ENCODE data around the gene IQSEC3.

The IQSEC3 gene

GRCh38 chr12:140162-140561, 73.6 kb downstream of the IQSEC3 start:
- no peak for DNase-seq

GRCh38 chr12:143964-144649, 77.5 kb downstream of the IQSEC3 start:
- peak; percentile 31 to 92 (median 50) for DNase-seq

DNA sequence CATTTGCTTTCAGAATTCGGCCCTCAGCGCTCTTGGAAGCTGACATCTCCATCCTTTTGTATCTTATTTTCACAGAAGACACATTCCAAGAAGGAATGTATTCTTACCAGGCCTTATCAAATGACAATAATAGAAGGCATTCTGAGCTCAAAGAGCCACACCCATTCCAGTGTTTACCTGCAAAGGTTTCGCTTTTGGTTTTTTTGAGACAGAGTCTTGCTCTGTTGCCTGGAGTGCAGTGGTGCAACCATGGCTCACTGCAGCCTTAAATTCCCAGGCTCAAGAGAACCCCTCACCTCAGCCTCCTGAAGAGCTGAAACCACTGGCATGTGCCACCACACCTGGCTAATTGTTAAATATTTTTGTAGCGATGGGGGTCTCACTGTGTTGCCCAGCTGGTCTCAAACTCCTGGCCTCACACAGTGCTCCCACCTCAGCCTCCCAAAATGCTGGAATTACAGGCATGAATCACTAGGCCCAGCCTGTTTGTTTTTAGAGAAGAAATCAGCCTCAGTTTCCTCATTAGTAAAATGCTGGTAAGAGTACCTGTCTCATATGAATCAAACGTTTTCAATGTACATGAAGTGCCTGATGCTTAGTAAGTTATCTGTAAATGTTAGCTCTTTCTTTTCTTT, 78.2 kb downstream of the IQSEC3 start:
- DNase-seq: peak in 1 of 3 experiments; percentile 72

DNA sequence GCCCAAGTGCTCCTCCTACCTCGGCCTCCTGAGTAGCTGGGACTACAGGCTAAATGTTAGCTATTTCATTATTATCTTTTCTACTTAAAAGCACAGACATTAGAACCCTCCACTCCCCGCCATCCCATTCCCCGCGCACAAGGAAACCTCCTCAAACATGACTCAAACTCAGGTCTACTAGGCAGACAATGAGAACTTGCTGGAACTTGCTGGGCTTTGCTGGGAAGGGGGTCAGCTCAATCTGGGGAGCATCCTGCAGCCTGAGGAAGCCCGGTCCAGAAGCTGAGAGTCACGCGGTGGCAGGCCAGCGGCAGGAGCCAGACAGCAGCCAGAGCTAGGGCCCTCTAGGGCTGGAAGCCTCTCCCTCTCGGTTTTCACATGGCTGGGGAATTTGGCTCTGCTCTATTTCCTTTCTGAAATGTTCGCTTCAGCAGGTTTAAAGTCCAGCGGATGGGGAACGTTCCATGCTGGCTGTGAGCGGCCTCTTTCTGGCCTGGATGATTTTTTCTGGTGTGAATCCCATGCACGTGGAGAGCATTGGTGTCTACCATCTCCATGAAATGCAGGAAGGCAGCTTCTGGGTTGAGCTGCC, 78.9 kb downstream of the IQSEC3 start:
- DNase-seq: no peak

DNA sequence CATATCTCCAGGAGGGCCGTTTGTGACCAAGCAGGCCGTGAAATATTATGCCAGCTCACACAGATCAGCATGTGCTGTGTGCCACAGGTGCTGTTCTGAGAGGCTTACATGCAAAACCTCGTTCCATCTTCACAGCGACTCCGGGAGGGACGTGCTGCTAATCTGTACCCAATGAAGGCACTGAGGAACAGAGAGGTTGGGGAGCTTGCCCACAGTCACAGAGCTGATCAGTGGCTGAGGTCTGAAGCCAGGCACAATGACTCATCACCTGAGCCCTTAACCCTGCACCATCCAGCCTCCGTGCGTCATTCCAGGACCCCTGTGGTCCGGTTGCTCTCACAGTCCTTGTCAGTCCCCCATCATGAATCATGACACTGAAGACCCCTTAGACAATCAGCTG, 80.7 kb downstream of the IQSEC3 start:
- no peak for DNase-seq

- DNase-seq: no peak
Measured at GRCh38 chr12:148676-149416, 82.3 kb downstream of the IQSEC3 start.

DNA sequence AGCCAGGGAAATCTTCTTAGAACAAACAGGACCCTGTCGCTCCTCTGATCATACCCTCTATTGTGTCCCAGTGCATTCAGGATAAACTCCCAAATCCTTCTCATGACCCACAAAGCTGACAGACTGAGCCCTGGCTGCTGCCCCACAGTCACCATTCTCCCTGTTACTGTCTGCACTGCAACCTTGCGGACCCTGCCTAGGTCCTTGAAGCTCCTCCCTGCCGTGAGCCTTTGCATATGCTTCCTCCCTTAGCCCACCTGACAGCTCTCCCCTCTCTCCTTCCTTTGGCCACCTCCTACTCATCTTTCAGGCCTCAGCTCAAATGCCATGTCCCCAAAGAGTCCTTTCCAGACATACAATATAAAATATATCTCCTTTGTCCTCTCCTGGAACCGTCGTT, 85.0 kb downstream of the IQSEC3 start:
- DNase-seq: no peak

DNA sequence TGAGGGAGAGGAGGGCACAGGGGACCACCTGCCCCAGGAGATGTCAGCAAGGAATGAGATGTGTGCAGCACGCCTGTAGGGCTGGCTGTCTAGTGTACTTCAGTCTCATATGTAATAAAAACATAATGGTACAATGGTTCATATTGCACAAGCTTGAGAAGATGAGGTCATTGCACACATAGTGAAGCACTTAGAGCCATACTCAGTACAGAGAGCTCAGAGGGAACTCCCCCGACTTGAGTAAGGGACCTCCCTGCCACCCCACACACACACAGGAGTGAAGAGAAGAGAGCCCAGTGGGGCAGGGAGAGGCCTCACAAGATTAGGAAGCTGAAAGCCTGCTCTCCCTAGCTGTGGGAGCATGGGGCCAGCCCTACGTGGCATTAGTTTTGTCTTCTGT, 85.9 kb downstream of the IQSEC3 start:
- DNase-seq: peak in 1 of 3 experiments; percentile 67

- peak; percentile 64 to 84 (median 71) for DNase-seq
Measured at GRCh38 chr12:153080-153746, 86.6 kb downstream of the IQSEC3 start.

GRCh38 chr12:154058-154457, 87.5 kb downstream of the IQSEC3 start:
- no peak for DNase-seq

DNA sequence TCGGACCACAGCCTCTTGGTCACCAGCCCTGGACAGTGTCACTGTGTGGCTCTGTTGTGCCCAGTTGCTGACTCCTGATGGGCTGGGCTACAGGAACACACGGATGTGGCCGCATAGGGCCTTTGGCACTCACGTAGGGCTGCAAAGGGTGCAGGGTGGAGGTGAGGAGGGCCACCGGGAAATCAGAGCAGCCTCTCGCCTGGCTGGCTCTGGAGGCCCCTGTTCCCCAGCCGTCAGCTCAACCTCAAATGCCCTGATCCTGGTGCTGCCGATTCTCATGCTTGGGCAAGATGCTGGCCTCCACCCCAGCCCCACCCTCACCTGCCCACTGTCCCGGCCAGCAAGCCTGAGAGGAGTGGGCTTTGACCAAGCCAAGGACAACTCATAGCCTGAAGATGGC, 88.4 kb downstream of the IQSEC3 start:
- DNase-seq: no peak

- DNase-seq: no peak
Measured at GRCh38 chr12:155646-156045, 89.1 kb downstream of the IQSEC3 start.

- no peak for DNase-seq
Measured at GRCh38 chr12:156945-157344, 90.4 kb downstream of the IQSEC3 start.

DNA sequence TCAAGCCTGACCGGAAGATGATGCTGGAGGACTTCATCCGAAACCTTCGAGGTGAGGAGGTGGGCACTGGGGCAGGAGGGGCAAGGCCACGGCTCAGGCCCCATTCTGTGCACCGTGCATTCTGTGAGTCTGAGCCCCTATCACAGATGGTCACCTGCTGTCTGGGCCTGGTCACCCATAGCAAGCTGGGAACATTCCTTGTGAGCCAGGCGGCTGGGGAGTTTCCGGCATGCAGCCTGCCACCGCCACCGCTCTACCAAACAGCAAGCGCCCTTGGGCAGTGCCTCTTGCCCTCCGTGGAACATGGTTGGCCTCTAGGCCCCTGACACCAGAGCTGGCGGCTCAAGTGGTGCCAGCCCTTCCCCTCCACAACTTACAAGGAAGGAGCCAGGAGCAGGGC, 91.1 kb downstream of the IQSEC3 start:
- no peak for DNase-seq

DNA sequence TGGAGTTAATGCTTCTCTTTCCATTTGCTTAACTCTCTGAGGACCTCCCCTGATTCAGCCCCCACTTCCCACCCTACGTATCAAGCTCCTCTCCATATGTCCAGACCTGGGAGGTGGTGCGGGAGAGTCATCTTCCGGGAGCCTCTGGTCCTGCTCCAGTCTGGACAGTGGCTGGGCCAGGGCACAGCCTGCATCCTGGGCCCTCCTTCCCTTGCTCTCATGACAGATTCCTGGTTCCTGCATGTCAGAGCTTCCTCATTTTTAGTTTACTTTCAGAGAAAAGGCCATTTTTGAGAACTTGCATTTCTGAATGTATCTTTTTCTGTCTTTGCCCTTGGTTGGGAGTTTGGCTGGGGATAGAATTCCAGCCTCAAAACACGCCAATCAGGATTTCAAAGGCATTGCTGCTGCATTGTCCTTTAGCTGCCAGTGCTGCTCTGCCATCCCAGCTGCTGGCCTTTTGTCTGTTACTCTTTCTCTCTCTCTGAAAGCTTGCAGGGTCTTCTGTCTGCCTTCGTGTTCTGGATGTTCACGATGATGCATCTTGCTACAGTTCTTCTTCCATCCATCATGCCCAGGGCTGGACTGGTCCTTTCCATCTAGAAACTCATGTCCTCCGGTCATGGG, 92.7 kb downstream of the IQSEC3 start:
- no peak for DNase-seq

GRCh38 chr12:160858-161257, 94.3 kb downstream of the IQSEC3 start:
- DNase-seq: no peak

GRCh38 chr12:161823-162222, 95.3 kb downstream of the IQSEC3 start:
- DNase-seq: no peak

DNA sequence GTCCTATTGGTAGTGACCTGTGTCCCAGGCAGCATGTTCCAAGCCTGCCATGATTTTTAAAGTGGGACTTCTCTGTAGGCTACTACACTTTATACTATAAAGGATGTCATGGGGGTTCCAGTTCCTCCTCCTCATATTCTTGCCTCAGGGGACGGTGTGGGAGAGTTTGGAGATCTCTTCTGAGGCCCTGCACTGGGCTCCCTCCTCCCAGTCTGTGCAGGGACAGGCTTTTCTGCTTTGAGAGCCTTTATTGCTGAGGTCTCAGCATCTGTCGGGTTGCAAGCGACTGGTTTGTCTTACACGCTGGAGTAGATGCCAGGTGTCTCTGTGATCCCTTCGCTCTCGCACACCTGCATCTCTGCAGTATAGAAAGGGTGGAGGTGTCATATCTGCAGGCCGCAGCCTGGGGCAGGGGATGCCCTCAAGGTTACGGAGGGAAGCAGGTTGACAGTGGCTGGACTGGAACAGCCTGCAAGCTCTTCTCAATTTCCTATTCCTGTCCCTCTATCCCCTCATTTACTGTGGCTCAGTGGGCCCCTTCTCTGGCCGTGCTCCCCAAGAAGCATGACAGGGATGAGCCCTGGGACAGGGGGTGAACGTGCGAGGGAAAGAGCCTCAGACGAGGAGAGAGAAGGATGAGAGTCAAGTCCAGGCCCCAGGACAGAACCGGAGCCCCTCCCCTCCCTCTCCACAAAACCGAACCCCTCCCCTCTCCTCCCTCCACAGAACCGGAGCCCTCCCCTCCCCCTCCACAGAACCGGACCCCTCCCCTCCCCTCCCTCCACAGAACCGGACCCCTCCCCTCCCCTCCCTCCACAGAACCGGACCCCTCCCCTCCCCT, 96.1 kb downstream of the IQSEC3 start:
- DNase-seq: peak in 2 of 3 experiments; percentile 13 to 38

GRCh38 chr12:163406-163986, 96.9 kb downstream of the IQSEC3 start:
- DNase-seq: peak in 1 of 3 experiments; percentile 15

GRCh38 chr12:164207-164606, 97.6 kb downstream of the IQSEC3 start:
- DNase-seq: peak in 1 of 3 experiments; percentile 72

- no peak for DNase-seq
Measured at GRCh38 chr12:165862-166368, 99.3 kb downstream of the IQSEC3 start.

All from NCI-H1417 (cell line).